ENCODE measurements around the gene SHMT2. TPM values are rescaled to one million over a fixed set of nuclear protein-coding genes. Genes with fewer than 3 reads are reported as not detected.

SHMT2 gene
- total RNA-seq (2016; rRNA removed; fragmentation: Illumina TruSeq; extraction: Trizol) (181 and 184 TPM in 2 replicates), polyA plus RNA-seq (2011; rRNA removed) (393 and 420 TPM in 2 replicates), polyA minus RNA-seq (2011; rRNA and poly(A)+ RNA removed; ENCODE audit: low replicate concordance) (452 and 685 TPM in 2 replicates), Bru-seq, nascent RNA (percentile 92 among the genes with signal in this experiment), BruChase-seq, experiment 1, labeled RNA remaining after a 6-hour chase (percentile 98 among the genes with signal in this experiment), BruChase-seq, experiment 2, labeled RNA remaining after a 2-hour chase (percentile 97 among the genes with signal in this experiment)
- total RNA-seq (2016; cell fraction: cytosol; rRNA removed; fragmentation: Illumina TruSeq; extraction: Trizol; ENCODE audit: low read depth) = 34.5 and 40.7 TPM in 2 replicates
- total RNA-seq (2016; cell fraction: insoluble cytoplasmic fraction; rRNA removed; fragmentation: Illumina TruSeq; extraction: Trizol) = 185 and 193 TPM in 2 replicates
- 86.2 and 91.5 TPM in 2 replicates for total RNA-seq (2016; cell fraction: membrane; rRNA removed; fragmentation: Illumina TruSeq; extraction: Trizol)
- 87.0 and 104 TPM in 2 replicates for total RNA-seq (2016; cell fraction: nucleus; rRNA removed; fragmentation: Illumina TruSeq; extraction: Trizol)
- polyA plus RNA-seq (2011; cell fraction: cytosol; rRNA removed) = 388 and 543 TPM in 2 replicates
- 527 and 559 TPM in 2 replicates for polyA plus RNA-seq (2011; cell fraction: nucleus; rRNA removed)
- polyA plus RNA-seq (2012) = 193 and 317 TPM in 2 replicates
- polyA plus RNA-seq (2016; cell fraction: cytosol; fragmentation: Illumina TruSeq; extraction: Trizol; ENCODE audit: low read depth) = 47.3 and 51.9 TPM in 2 replicates
- polyA plus RNA-seq (2016; cell fraction: insoluble cytoplasmic fraction; fragmentation: Illumina TruSeq; extraction: Trizol; ENCODE audit: low read depth) = 228 and 257 TPM in 2 replicates
- 85.7 and 97.2 TPM in 2 replicates for polyA plus RNA-seq (2016; cell fraction: membrane; fragmentation: Illumina TruSeq; extraction: Trizol; ENCODE audit: low read depth)
- 161 and 174 TPM in 2 replicates for polyA plus RNA-seq (2016; cell fraction: nucleus; fragmentation: Illumina TruSeq; extraction: Trizol; ENCODE audit: insufficient read depth, low read depth)
- 216 and 224 TPM in 2 replicates for polyA minus RNA-seq (2011; cell fraction: cytosol; rRNA and poly(A)+ RNA removed)
- 130 and 151 TPM in 2 replicates for polyA minus RNA-seq (2011; cell fraction: nucleus; rRNA and poly(A)+ RNA removed)
- long read RNA-seq, experiment 1, transcript SHMT2-202 (12 exons, 2,006 nt) = minor isoform, 35 of 579 reads
- long read RNA-seq, experiment 1, transcript SHMT2-201 (12 exons, 2,537 nt) = major isoform, 385 of 579 reads
- long read RNA-seq, experiment 1, transcript SHMT2-203 (12 exons, 2,121 nt) = minor isoform, 6 of 579 reads
- long read RNA-seq, experiment 1, transcript SHMT2-205 (12 exons, 1,765 nt) = minor isoform, 8 of 579 reads
- long read RNA-seq, experiment 1, partial matches to known transcripts = 73 of 579 reads
- long read RNA-seq, experiment 1, other reads (novel, unspliced or antisense) = 71 of 579 reads
- long read RNA-seq, experiment 2, transcript SHMT2-201 (12 exons, 2,537 nt) = major isoform, 327 of 954 reads
- long read RNA-seq, experiment 2, transcript SHMT2-203 (12 exons, 2,121 nt) = minor isoform, 53 of 954 reads
- long read RNA-seq, experiment 2, transcript SHMT2-202 (12 exons, 2,006 nt) = minor isoform, 41 of 954 reads
- long read RNA-seq, experiment 2, transcript SHMT2-205 (12 exons, 1,765 nt) = minor isoform, 40 of 954 reads
- long read RNA-seq, experiment 2, partial matches to known transcripts = 355 of 954 reads
- long read RNA-seq, experiment 2, other reads (novel, unspliced or antisense) = 127 of 954 reads

GRCh38 chr12:57229634-57230380 lies at the start of gene SHMT2:
Gene SHMT2, plus strand, starts transcription at chr12:57229711. Its CDS starts 68 bp downstream, at chr12:57229779.
- peak within 1 kb of the TSS; percentile 51 for H2AFZ ChIP-seq (ENCODE audit: low read length)
- H3K27ac ChIP-seq (ENCODE audit: extremely low read length, insufficient read depth, low read length) = peak within 1 kb of the TSS; percentile 95
- intact Hi-C loops (cut with micrococcal nuclease; ENCODE audit: unreplicated experiment) (loop anchor here (1.0 kb wide), 2 partner anchors 9 to 100 kb away; no protein-coding TSS in a partner anchor), in situ Hi-C loops (cut with HindIII; ENCODE audit: extremely low pct_ligation_motif_present, low pct_unique_long_range_greater_than_20kb) (no loop called here)
- ATAC-seq (peak; percentile 73), FAIRE-seq (peak; percentile 93), DNase-seq (ENCODE audit: low spot score) (peak; percentile 95)
- no TSS peak for BruUV-seq (replicated peaks)
- CTCF ChIA-PET (ENCODE audit: low intra/inter-chr PET ratio, low total read pairs) = interaction anchor here (8.7 kb wide), 1 partner anchor 9 kb away, joined by 87 read pairs; a partner anchor contains a TSS
- WGBS (ENCODE audit: low lambda C conversion rate) = under 1% methylated on average over 29 of the region's 42 CpGs
- peaks cover 20 to 34% of the 10 kb centered on the region in 2 experiments for H3K36me3 ChIP-seq (replicated peaks in 1 of 2; ENCODE audit: control insufficient read depth in 1 of 2, insufficient read depth in 2 of 2, low read length in 2 of 2)
- H3K4me3 ChIP-seq (replicated peaks in 1 of 3; ENCODE audit: insufficient read depth in 1 of 3, low read depth in 2 of 3, low read length in 3 of 3) = peak within 1 kb of the TSS; percentile 71 to 82 (median 75)
- peaks cover 0 to 21% of the 10 kb centered on the region in 2 experiments; a peak in 4 of 5 replicates for H3K27me3 ChIP-seq (ENCODE audit: control insufficient read depth in 1 of 2, insufficient read depth in 2 of 2, low read length in 2 of 2)
- peaks cover 81% of the 10 kb centered on the region for H3K4me1 ChIP-seq (ENCODE audit: insufficient read depth, low read length)
- peak within 1 kb of the TSS; percentile 95 for H3K9ac ChIP-seq (ENCODE audit: insufficient read depth, low read depth, low read length)
- H3K4me2 ChIP-seq (ENCODE audit: low read depth, low read length) = peak within 1 kb of the TSS; percentile 97
- POLR2A ChIA-PET = interaction anchor here (0.8 to 3.2 kb wide), 21 partner anchors 8 to 290 kb away, joined by 3 to 116 read pairs (median 8); partner anchors contain the start of genes DDIT3, INHBE, LRP1 and NEMP1
- H3K9me3 ChIP-seq (ENCODE audit: low read length) = no peaks in the 10 kb centered on the region
- peaks cover 33% of the 10 kb centered on the region for H3K79me2 ChIP-seq (ENCODE audit: insufficient read depth, low read length)
- peaks cover 9% of the 10 kb centered on the region; the same call in 1 of the 2 replicates for H4K20me1 ChIP-seq (ENCODE audit: insufficient read depth, low read length)
- TF ChIP-seq PATZ1 (CRISPR knock-in tag; IDR thresholded peaks at IDR 0.05) = peak; percentile 71; the same call in 1 of the 2 replicates
- peak; percentile 63 for TF ChIP-seq HOXA3 (CRISPR knock-in tag; IDR thresholded peaks at IDR 0.05)
- TF ChIP-seq ZBTB26 (CRISPR knock-in tag; IDR thresholded peaks at IDR 0.05; ENCODE audit: borderline replicate concordance) = no peak
- no peak for TF ChIP-seq ETV6 (CRISPR knock-in tag; conservative IDR thresholded peaks at IDR 0.05)
- 0 out of 2 replicates have a peak, but pooled peaks have one; percentile 30 for TF ChIP-seq ZNF280D (CRISPR knock-in tag; IDR thresholded peaks at IDR 0.05)
- TF ChIP-seq NFKBIZ (CRISPR knock-in tag; IDR thresholded peaks at IDR 0.05) = 0 out of 2 replicates have a peak, but pooled peaks have one; percentile 39
- no peak for TF ChIP-seq TCF12 (IDR thresholded peaks at IDR 0.05)
- no peak for TF ChIP-seq TCF12 (CRISPR knock-in tag; IDR thresholded peaks at IDR 0.05)
- peak; percentile 62; the same call in 1 of the 2 replicates for TF ChIP-seq PHF21A (CRISPR knock-in tag; IDR thresholded peaks at IDR 0.05)

Data from HepG2 (cell line).